HG03354 (cell line): ENCODE measurements around the gene ING1.
A peak's percentile ranks its signal among the peaks of the same experiment; 100 is the strongest.
"Not testable (repeated sequence)": the region's sequence is repeated elsewhere in the genome, so short reads cannot be mapped to it uniquely, and the experiment has no call there.

Experiments used
- ATAC-seq: cut with Tn5 transposase; IDR thresholded peaks from one replicate; pipeline ENCODE4 v1.9.1; 2021; ENCODE audit warnings: mild to moderate bottlenecking; ENCODE audit not compliant: unreplicated experiment, poor library complexity, severe bottlenecking

The ING1 gene, protein sequence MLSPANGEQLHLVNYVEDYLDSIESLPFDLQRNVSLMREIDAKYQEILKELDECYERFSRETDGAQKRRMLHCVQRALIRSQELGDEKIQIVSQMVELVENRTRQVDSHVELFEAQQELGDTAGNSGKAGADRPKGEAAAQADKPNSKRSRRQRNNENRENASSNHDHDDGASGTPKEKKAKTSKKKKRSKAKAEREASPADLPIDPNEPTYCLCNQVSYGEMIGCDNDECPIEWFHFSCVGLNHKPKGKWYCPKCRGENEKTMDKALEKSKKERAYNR

GRCh38 chr13:110713642-110713952 lies at the start of gene ING1:
Gene ING1, plus strand, starts transcription at chr13:110713700. Its CDS starts 450 bp downstream, at chr13:110714150.
- ATAC-seq, result no peak

GRCh38 chr13:110664041-110664440 lies 49.5 kb upstream of the ING1 start:
- no peak for ATAC-seq

- ATAC-seq, result no peak
These were observed 48.8 kb upstream of the ING1 start for GRCh38 chr13:110664673-110665072.

GRCh38 chr13:110665491-110666254 lies 47.8 kb upstream of the ING1 start:
- ATAC-seq, result no peak

DNA sequence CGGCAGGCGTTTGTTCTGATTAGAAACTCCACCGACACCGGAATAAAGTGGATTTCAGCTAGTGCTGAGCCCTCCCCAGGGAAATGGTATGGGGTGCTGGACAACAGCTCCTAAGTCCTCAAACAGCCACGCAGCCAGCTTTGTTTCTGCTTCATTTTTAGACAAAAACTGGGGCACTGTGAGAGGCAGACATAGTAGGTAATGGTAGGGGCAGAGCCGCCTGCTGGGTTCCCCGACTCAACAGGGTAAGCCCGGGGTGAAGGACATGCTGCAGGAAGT lies 47.3 kb upstream of the ING1 start:
- ATAC-seq, result no peak

GRCh38 chr13:110669036-110669435 lies 44.5 kb upstream of the ING1 start:
- no peak for ATAC-seq

GRCh38 chr13:110669814-110670213 lies 43.7 kb upstream of the ING1 start:
- ATAC-seq, result not testable (repeated sequence)

DNA sequence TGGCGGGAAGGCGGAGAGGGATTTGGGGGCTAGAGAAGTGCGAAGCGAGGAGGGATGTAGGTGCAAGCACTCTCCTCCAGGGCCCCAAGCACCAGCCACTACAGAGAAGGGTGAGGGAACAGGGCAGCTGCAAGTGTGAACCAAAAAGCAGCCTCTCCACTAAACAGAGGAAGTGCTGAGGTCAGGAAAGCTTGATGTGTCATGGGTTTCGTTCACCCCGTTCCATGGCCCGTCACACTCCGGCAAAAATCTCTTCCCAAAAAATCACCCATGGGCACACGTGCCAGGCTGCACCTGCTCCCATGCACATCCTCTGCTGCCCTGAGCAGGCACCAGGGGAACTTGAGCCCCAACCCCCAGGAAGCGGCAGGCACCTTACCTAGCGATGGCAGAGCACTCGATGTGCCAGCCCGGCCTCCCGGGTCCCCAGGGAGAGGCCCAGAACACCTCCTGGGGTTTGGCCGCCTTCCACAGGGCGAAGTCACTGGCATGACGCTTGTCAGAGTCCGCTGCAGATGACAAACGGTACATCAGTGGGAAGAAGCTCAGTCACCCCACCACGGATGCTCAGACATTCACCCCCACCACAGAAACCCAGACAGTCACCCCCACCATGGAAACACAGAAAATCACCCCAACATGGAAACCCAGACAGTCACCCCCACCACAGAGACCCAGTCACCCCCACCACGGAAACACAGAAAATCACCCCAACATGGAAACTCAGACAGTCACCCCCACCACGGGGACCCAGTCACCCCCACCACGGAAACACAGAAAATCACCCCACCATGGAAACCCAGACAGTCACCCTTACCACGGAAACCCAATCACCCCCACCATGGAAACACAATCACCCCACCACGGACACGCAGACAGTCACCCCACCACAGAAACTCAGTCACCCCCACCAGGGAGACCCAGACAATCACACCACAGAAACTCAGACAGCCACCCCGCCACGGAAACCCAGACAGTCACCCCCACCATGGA lies 36.6 kb upstream of the ING1 start:
- ATAC-seq, result peak; percentile 75

GRCh38 chr13:110677731-110678545 lies 35.6 kb upstream of the ING1 start:
- no peak for ATAC-seq

GRCh38 chr13:110680852-110681251 lies 32.6 kb upstream of the ING1 start:
- ATAC-seq, result no peak

DNA sequence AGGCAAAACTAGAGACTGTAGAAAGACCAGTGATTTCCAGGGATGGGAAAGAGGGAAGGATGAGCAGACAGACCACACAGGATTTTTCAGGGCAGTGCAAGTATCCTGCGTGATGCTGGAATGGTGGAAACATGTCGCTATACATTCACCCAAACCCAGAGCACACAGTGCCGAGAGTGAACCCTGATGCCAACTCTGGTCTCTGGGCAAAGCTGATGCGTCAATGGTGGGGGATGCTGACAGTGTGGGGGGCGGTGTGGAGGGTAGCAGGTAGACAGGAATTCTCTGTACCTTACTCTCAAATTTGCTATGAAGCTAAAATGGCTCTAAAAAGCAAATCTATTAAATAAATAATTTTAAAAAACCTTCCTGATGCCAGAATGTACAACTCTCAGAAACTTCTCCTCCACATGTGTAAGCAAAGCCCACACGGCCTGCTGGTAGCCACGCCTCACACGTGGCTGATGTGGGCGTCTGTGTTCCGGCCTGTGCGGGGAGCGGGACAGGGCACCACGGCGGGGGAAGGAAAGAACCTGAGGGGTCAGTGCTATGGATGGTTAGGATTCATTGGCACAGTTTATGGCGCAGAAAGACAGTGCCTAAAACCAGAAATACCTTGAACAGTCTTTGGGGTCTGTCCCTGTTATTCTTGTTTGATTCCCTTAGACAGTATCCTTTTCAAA lies 31.5 kb upstream of the ING1 start:
- ATAC-seq, result no peak

DNA sequence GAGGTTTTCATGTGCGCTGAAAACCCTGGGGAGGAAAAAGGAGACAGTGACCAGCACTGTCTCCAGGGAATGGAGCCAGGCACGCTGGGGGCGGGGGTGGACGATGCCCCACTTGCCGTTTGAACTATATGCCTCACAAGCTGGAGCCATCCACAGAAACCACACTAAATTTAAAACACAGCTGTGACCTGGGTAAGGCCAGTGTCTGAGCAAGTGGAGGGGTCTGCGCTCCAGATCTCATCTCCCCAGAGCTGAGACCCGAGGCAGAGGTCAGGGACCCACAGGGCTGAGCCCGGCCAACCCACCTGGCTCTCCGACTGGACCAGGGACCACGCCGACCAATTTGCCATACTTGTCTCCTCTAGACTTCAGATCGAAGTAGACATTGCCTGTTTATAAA lies 30.8 kb upstream of the ING1 start:
- no peak for ATAC-seq

GRCh38 chr13:110683203-110683883 lies 30.2 kb upstream of the ING1 start:
- no peak for ATAC-seq

GRCh38 chr13:110683921-110684320 lies 29.6 kb upstream of the ING1 start:
- ATAC-seq, result no peak

GRCh38 chr13:110684388-110685056 lies 29.0 kb upstream of the ING1 start:
- ATAC-seq, result no peak

GRCh38 chr13:110685305-110686020 lies 28.0 kb upstream of the ING1 start:
- no peak for ATAC-seq

GRCh38 chr13:110687736-110688135 lies 25.8 kb upstream of the ING1 start:
- ATAC-seq, result no peak

GRCh38 chr13:110689041-110689440 lies 24.5 kb upstream of the ING1 start:
- ATAC-seq, result no peak
